Activated CD4-positive, alpha-beta T cell treated with anti-CD3 and anti-CD28 coated beads for 48 hours (primary cell): ENCODE measurements around the gene WDR7.
"Not testable (repeated sequence)": the region's sequence is repeated elsewhere in the genome, so short reads cannot be mapped to it uniquely, and the experiment has no call there.

ENCODE experiments used
- DNase-seq: peaks from one replicate; pipeline ENCODE4 v3.0.0-alpha.2; 2020

The WDR7 gene

DNA sequence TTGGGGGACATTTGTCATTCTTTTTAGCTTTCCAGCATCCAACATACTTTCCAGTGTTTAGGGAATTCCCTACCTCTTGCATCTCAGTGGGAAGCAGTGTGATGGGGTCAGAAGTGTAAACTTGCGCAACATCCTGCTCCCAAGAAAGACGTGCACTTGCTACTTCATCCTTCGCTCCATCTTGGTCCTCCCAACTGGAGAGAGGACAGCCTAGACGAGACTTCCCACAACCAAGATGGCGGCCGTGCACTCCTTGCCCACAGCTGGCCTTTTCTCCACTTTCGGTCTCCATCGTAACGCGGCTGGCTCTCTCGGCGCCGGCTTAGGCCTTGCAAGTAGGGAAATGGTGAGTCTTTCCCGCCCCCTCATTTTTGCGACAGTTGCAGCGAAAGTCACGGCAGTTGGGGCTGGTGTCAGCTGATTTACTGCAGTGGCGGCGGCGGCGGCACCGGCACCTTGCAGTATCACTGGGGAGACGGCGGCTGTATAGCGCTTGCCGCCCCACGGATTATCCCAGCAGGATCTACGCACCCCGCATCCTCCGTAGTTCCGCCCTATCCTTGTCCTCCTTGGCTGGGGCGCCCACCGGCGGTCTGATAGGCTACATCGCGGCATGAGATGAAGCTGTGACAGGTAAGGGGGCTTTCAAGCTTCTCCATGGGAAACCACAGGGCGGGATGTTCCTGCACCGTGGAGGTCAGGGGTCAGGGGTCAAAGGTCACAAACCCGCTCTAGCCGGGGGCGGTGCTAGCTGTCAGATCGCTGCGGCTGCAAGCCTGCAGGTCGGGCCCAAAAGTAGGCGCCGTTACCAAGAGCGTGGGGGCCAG is at the start of gene WDR7:
TSS of gene WDR7 (plus strand) at position 416 of the 827 bp plus-strand sequence. CDS start 21,157 bp downstream, outside the sequence.
- peak; percentile 97 for DNase-seq

DNA sequence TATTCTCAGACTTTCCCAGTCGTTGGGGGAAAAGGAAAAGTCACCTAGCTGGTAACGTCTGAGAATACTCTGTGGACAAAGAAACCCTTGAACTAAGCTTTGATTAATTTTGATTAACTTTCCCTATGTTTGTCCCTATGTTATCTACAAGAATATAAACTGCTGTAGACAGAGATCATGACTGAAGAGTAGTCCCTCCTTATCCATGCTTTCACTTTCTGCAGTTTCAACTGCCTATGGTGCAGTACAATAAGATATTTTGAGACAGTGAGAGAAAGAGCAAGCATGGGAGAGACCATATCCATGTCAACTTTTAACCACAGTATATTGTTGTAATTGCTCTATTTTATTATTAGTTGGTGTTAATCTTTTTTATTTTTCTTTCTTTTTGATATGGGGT is 44.5 kb upstream of the WDR7 start:
- no peak for DNase-seq

DNA sequence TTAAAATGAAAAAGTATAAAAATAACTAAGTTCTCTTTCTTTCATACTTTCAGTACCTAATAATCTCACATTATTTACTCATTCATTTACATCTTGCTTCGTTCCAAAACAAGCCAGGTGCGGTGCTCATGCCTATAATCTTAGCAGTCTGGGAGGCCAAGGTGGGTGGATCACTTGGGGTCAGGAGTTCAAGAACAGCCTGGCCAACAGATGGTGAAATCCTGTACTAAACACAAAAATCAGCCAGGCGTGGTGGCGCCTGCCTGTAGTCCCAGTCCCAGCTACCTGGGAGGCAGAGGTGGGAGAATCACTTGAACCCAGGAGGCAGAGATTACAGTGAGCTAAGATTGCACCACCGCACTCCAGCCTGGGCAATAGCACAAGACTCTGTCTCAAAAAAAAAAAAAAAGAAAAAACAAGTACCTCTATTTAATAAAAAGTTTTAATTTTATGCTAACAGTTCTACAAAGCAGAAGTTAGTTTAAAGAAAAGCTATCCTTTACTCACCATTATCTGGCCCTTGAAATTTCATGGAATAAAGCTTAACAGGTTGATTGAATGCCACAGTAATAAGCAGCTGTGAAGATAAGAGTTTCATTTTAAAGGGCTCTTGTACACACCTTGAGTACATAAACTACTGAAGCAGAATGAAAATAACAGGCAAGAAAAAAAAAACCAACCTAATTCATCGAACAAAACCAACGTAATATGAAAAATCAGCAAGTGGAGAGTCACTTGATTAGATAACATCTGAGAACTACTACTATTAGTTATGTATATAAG is 35.2 kb upstream of the WDR7 start:
- no peak for DNase-seq

DNA sequence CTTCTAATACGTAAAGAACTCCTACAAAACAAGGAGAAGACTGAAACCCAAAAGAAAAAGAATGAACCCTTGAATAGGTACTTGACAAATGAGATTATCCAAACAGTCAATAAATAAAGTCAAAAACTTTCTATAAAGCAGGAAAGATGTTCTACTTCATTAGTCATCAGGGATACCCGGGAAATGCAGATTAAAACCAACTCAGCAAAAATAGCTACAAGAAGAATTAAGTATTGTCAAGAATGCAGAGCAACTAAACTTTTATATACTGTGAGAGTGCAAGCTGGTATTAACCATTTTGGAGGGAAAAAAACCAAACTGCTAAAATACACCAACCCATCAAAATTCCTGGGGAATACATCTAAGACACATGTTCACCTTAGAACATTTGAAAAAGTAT is 23.2 kb upstream of the WDR7 start:
- DNase-seq = no peak

DNA sequence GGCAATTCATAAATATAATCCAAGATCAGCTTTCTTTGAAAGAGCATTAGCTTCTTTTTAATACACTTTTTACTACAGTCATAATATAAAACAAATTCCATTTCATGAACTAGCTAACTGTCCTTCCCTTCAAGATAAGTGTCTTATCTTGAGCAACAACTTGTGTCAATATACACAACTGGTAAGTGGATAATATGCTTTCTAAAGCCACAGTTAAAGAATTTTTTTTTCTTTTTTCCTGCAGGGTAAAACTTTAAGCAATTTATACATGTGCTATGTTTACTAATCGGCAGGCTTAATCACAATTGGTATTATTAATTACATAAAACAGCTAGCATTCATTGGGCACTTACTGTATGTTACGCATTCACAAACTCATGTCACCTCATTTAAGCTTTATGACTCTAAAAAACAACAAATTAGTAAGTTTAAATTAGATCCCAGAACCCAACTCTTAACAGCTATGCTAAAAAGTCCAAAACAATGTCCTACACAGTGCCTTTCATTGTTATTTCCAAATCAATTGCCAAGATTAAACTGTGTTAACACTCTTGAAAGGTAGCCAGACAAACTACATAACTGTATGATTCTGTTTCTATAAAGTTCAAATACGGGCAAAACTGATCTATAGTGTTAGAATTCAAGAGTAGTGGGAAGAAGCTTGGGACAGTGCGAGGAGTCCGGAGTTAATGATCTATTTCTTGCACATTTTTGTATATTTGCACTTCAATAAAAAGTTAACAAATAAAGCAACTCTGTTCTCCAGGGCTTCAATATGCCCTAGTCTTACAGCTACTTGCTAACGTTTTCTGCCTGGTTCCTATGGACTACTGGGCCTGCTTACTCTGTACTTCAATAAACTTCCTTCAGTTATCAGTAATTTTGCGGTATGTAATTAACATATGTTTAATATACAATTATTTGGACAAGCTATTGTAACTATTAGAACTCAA is 18.8 kb upstream of the WDR7 start:
- DNase-seq = no peak

DNA sequence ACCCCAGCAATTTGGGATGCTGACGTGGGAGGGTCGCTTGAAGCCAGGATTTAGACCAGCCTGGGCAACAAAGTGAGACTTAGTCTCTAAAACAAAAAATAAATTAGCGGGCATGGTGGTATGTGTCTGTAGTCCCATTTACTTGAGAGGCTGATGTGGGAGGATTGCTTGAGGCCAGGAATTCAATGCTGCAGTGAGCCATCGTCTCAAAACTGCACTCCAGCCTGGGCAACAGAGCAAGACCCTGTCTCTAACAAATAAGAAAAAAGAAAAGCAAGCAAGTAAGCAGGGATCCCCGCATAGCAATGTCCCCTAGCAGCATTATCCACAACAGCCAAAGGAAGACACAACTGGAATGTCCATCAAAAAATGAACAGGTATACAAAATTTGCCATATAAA is 16.2 kb upstream of the WDR7 start:
- no peak for DNase-seq

DNA sequence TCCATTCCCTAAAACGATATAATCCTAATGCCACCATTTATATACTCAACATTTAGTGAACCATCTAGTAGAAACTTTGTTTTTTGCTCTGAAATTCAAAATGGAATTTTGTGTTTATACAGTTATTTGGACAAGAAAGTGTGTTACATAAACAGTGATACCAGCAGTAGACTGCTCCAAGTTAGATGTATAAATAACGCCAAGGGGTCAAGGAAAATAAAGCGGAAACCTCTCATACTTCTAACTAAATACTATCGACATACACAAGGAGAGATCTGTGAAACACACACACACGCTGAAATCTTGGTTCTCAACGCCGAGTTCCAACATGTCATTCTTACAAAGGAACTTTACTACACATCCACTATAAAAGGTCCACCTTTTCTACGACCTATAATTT is 14.0 kb upstream of the WDR7 start:
- DNase-seq = no peak

DNA sequence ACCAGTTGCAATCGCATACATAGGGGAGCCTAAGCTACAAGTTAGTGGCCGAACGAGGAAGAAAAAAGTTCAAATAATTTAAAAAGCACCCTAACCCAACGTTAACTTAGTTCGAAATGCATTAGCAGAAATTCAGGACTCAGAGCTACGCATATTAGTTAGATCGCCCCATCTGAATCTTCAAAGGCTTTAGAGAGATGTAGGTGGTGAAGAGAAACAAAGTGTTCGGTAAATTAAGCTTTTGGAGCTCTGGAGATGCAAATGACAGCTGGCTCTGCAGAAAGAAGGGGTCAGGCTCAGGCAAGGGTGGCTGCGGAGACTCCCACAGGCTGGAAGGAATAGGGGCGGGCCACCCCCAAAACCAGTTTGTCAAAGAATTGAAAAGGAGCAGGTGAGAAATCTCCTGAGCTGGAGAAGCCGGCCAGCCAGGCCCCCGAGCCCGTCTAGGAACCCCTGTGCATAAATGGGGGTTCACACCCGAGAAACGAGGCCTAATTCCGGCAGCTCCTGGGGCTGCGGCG is 13.4 kb upstream of the WDR7 start:
- DNase-seq = peak; percentile 24

DNA sequence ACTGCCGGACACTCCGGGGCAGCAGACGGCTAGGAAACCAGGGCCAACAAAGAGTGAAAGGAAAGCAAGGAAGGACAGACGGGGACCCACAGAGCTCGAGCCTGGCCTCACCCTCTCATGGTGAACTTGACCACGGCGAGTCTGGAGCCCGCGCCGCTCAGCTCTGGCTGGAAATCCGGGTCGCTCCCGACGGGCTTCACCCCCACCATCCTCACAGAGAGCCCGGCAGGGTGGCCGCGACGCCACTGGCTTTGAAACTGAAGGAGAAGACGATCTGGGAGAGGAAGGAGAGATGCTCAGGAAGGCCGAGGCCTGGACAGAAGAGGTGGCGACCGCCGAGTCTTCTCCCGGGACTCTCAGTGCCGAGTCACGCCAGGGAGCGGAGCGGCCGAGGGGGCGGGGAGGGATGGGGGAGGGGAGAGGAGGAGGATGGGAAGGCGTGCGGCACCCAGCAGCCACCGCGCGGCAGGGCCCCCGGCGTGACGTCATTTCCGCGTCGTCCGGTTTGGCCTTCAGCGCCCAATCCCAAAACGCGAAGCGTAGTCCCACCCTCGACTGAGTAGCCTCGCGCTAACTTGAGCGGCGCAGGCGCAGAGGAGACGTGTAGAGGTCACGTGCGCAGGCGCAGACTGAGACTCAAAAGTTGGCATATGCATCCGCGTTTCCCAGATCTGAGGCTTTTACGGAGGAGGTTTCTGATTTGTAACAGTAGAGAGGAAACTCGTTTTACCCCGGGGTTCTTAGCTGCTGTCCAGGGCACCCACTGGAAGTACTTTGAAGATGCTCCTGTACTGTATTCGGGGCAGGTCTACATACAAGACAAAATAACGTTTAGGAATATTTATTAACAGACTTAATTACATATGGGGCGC is 12.7 kb upstream of the WDR7 start, which contains the start of gene TXNL1:
TSS of gene TXNL1 (minus strand) at position 361 of the 872 bp plus-strand sequence. CDS start at position 209, 152 bp downstream.
- DNase-seq = peak; percentile 99

DNA sequence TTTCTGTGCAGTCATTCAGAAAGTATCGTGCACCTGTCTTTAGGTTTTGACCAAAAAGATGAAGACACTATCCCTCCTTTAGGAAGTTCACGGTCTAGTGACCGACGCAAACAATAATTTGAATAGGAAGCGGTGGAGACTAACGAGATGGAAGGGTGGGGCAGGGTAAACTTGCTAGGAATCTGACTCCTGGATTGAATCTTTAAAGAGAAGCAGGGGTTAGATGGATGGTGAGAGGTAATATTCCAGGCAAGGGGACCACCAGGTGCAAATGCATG is 12.1 kb upstream of the WDR7 start:
- DNase-seq = no peak

DNA sequence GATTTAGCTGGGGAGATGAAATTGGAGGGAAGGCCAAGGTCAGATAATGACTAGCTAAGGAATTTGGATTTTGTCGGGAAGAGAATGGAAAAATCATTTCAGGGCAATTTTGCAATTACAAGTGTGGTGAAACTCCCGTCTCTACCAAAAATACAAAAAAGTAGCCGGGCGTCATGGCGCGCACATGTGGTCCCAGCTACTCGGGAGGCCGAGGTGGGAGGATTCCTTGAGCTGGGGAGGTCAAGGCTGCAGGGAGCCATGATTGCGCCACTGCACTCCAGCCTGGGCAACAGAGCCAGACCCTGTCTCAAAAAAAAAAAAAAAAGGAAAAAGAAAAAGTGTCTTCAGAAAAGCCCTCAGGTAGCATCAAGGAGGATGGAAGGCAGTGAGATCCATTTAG is 11.6 kb upstream of the WDR7 start:
- no peak for DNase-seq

DNA sequence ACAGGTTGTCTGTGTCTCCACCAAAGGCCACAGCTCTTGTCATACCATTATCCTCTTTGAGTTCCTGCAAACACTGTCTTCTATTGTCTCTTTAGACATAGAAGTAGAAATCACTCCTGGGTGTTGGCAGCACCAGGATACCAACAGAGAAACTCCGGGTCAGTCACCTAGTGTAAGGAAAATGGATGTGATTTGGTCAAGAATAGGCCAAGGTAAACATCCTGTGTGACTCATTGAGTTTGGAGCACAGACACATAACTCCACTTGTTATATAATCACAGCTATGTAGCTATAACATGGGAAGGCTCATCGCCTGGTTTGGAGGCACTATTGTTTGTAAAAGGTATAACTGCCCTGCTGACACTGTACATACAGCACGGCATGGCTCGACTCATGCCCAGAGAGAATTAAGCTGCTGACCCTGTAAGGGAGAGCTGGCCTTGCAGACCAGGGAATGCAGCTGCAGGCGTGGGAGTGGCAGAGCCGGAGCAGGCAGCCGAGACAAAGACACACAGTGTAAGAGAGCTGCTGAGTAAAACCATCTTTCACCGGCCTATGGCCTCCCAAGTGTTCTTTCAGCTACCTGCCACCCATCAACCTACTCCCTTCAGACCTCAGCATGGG is 9.3 kb upstream of the WDR7 start:
- DNase-seq = no peak

DNA sequence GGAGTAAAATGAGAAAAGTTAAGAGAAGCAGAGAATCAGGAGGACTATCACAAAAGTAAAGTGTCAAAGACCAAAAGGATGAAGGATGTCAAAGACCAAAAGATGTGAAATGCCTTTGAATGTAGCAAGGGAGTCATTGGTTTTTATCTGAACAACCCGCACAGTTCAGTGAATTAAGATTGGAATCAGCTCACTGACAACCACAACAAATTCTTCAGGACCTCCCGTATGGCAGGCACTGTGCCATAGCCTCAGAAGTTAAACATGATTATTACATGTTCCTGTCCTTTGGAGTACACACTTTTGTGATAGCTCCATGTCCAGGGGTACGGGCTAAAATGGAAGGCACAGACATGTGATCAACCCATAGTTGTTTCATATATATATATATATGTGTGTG is 7.8 kb upstream of the WDR7 start:
- no peak for DNase-seq

DNA sequence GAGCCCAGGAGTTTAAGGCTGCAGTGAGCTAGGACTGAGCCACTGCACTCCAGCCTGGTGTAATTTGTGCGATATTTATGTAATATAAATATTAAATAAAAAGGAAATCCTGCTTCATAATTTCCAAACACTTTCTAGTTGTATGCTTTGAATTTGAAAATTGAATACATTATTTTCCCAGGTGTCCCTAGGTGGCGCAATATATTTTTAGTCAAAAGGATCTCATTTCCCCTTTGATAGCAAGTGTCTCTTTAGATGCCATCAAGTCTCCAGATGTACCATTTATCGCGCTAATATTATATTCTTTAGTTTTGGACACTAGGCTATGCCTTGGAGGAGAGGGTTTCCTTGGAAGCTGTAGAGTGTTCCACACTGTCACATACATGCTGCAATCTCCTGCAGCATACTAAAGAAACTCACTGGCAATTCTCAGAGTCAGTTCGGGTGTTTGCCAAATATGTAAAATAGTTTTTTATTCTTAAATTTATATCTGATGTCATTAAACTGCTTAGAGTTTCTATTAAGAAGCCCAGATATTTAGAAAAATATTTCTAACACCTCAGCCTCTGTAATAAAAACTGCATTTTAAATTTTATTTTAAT is 5.6 kb upstream of the WDR7 start:
- DNase-seq = no peak

DNA sequence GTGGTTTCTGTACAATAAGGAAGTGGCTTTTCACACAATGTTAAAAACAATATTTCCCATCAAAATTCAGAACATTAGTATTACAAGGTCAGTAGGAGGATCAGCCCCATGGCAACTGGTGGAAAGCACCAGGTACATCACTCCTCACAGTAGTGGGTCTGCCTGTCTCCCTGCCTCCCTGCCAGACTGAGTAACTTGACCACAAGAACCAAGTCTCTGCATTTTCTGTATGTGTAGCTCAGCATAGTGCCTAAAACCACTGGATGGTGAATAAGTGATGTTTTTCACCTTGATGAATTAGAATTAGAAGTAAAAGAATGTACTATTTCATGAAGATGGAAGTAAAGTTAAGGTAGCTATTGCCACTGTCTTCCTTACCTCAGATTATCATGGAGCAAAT is 4.1 kb upstream of the WDR7 start:
- DNase-seq = no peak

DNA sequence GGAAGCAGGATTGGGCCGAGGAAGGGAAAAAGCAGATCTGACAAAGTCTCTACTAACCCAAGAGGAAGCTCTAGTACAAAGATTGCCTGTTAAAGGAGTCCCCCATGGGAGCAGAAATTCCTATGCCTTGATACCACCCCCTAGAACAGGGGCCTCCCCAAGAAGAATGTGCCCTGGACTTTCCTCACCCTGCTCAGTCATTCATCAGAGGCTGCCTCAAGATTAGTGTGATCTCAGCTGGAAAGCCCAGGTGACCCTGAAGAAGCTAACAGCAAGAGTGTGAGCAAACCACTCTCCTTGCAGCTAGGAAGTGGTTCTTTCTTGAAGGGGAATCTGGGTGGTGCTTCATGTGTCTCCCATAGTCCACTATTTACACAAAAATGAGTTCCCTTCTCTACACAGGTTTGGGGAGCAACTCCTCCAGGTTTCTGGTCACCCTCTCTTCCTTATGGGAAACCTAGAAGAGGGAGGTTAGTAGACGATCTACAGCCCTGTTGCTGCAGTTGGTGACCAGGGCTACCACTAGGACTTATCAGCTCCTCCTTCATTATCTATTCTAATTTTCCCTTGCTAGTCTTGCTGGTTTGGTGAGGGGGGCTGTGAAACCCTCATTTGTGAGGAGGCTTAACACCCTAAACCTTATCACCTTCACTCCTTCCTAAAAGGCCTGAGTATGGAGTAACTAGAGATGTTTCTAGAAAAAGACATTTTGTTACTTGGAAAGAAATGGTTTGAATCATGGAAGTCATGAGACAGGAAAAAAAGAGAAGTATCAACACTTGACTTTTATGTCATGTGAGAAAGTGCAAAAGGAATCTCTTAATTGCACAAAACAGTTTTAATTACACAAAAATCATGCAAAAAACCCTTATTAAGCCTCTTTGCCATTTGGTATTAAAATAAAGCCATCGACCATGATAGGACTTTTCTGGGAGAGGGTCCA is 2.9 kb upstream of the WDR7 start:
- DNase-seq = no peak

DNA sequence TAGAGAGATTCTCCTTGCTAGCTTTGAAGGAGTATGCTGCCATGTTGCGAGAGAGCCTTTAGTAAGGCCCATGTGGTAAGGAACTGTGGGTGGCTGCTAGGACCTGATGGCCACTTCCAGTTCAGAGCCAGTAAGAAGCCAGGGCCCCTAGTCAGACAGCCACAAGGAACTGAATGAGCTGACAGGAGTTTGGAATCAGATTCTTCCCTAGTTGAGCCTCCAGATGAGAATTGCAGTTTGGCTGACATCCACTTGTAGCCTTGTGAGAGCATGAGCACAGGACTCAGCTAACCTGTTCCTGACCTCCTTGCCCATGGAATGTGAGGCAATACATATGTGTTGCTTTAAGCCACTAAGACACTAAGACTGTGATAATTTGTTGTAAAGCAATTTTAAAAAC is 1.2 kb upstream of the WDR7 start:
- no peak for DNase-seq

DNA sequence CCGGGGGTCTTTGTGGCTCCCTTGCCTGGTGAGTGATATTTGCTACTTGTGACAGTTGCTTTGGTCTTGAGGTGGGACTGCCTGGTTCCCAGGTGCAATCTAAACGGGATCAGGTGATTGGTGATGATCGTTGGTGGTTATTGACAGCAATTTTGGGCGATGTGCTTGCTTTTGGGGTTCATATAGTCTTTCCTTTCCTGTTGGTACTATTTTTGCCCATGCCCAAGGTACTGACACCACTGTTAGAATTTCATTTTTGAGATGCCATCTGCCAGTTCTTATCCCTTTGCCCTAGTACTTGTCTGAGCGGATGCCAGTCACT is 573 bp downstream of the WDR7 start:
- DNase-seq = no peak

DNA sequence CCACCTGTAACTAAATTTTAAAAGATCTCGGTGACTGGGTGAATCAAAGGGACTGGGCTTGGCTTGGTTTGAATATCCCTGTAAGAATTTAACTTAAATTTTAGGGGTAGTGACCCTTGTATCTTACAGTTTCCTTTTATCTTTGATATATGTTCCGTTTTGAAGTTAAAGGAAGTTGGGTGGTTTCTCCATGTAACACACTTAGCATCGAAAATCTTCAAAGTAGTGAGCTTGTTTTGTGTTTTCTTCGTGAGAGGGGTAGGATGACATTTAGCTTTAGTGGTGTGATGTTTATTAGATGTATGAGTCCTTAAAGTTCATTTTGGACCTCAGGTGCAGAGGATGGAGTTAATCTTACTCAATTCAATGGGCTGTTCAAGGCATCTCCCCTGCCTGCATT is 1.6 kb downstream of the WDR7 start:
- no peak for DNase-seq

DNA sequence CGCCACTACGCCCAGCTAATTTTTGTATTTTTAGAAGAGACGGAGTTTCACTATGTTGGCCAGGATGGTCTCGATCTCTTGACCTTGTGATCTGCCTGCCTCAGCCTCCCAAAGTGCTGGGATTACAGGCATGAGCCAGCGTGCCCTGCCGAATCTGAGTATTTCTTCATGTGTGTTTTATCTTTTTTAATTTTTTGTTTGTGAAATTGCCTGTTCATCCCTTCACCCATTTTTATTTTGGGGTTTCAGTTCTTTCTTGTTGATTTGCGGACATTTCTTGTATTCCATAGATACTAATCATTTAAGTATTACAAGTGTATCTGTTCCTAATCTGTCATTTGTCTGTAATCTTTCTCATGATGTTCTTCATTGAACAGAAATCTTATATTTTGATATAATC is 3.1 kb downstream of the WDR7 start:
- DNase-seq = not testable (repeated sequence)
